ENCODE measurements around the gene PLCD1.

PLCD1 gene

DNA sequence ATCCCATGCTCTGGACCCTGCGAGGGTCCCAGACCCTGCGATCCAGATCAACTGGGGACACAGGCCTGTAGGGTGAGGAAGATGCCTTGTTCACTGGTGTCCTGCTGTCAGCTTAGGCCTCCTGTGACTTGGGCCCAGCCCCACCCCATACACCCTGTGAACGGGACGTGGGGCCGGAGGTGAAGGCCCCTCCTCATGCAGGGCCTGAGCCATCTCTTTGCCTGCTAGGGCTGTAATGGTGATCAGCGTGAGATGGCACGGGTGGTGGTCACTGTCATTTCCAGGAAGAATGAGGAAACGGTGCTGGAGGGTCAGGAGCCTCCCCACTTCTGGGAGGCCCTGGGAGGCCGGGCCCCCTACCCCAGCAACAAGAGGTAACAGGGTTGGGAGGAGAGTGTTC lies 26.5 kb downstream of the PLCD1 start:
- TF ChIP-seq CTCF (conservative IDR thresholded peaks at IDR 0.05; ENCODE audit: low read length), result no peak
- DNase-seq (ENCODE audit: low read depth), result no peak
- H3K4me3 ChIP-seq (ENCODE audit: low read length), result no peak overlapping the region

DNA sequence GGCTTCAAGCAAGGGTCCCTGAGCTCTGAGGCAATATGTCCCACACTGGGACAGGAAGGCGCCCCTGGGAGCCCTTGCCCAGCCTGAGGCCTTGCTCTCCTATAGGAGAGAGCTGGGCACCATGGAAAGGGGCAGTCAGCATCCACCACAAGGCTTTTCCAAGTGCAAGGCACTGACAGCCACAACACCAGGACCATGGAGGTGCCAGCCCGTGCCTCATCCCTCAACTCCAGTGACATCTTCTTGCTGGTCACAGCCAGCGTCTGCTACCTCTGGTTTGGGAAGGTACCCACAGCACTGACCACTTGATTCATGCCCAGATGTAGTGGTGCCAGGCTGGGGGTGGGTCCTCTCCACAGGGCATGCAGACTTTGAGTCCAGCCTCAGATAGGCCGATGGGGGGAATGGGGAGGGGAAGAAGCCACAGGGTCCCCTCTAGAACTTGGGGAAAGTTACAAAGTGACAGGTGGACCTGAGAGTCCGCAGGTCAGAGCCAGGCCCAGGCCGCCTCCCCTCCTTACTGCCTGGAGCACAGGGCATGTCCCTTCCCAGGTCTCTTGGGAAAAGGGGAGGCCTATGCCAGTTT lies 27.1 kb downstream of the PLCD1 start:
- TF ChIP-seq CTCF (conservative IDR thresholded peaks at IDR 0.05; ENCODE audit: low read length), result no peak

DNA sequence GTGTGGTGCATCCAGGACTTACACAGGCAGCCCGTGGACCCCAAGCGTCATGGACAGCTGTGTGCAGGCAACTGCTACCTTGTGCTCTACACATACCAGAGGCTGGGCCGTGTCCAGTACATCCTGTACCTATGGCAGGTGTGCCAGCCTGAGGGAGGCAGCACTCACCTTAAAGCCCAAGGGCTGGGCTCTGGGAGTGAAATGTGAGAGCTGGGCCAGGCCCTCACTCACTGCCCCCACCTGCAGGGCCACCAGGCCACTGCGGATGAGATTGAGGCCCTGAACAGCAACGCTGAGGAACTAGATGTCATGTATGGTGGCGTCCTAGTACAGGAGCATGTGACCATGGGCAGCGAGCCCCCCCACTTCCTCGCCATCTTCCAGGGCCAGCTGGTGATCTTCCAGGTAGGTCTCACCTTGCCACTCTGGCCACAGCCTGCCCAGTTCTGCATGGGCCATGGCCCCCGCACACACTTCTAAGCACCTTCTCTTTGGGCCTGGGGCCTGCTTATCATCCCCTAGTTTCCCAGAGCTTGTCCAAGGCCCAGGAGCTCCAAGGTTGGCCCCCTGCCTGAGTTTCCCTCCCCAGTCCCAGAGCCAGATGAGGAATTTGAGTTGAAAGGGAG lies 27.9 kb downstream of the PLCD1 start:
- no peak for TF ChIP-seq CTCF (conservative IDR thresholded peaks at IDR 0.05; ENCODE audit: low read length)
- no peak overlapping the region for H3K4me3 ChIP-seq (ENCODE audit: low read length)
- no peak for DNase-seq (ENCODE audit: low read depth)

More for the DNA sequence above, 27.1 kb downstream of the PLCD1 start:
- DNase-seq (ENCODE audit: low read depth), result no peak
- H3K4me3 ChIP-seq (ENCODE audit: low read length), result no peak overlapping the region

DNA sequence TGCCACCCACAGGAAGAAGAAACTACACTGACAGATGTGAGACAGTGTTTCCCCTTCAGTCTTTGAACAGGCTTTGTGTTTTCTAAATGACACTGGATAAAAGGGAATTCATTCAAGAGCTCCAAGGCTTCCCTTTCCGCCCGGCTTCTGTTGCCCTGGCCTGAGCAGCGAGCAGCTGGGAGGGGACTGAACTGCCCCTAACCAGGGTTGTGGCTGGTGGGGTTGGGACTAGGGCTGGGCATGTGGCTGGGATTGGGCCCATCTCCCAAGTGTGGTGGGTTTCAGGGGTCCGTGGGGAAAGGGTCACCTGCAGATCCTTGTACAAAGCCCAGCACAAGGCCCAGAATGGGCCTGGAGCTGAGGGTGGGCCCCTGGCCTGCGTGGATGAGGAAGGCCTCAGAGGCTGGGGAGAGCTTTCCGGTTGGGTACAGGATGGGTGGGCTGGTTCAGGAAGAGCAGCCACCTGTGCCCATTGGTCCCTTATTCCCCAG lies 28.4 kb downstream of the PLCD1 start:
- H3K4me3 ChIP-seq (ENCODE audit: low read length), result no peak overlapping the region
- DNase-seq (ENCODE audit: low read depth), result no peak
- no peak for TF ChIP-seq CTCF (conservative IDR thresholded peaks at IDR 0.05; ENCODE audit: low read length)

DNA sequence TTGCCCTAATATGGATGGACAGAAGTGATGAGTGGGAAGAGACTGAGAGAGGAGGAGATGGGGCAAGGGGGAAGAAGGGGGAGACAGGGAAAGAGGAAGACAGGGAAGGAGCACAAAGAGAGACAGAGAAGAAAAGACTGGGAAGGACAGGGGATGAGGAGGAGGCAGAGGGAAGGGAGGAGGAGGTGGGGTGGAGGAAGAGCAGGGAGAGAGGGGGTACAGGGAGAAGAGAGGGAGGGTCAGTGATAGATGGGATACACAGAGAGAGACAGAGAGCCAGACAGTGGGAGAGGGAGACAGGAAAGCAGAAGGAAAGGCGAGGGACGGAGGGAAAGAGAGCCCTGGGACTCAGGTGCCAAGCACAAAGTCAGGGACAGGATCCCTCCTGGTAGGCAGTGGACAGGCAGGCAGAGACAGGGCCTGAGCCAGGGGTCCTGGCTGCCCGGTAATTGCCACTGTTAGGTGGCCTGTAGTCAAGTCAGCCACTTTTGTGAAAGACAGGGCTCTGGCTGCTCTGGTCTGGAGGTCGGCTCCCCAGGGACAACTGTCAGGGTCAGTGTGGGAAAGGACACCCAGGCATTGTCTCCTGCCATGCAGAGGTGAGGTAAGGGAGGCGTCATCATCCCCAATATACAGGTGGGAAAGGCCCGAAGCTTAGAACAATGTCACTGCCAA lies 29.1 kb downstream of the PLCD1 start:
- H3K4me3 ChIP-seq (ENCODE audit: low read length), result no peak overlapping the region
- no peak for TF ChIP-seq CTCF (conservative IDR thresholded peaks at IDR 0.05; ENCODE audit: low read length)
- no peak for DNase-seq (ENCODE audit: low read depth)

- DNase-seq (ENCODE audit: low read depth), result no peak
- H3K4me3 ChIP-seq (ENCODE audit: low read length), result no peak overlapping the region
- no peak for TF ChIP-seq CTCF (conservative IDR thresholded peaks at IDR 0.05; ENCODE audit: low read length)
Measured at GRCh38 chr3:37999836-38000235, 29.6 kb downstream of the PLCD1 start.

Data from AG10803 (cell line).